Measurements from ENCODE around the gene KDM6A.
"Not testable (repeated sequence)": the region's sequence is repeated elsewhere in the genome, so short reads cannot be mapped to it uniquely, and the experiment has no call there.

Gene KDM6A

DNA sequence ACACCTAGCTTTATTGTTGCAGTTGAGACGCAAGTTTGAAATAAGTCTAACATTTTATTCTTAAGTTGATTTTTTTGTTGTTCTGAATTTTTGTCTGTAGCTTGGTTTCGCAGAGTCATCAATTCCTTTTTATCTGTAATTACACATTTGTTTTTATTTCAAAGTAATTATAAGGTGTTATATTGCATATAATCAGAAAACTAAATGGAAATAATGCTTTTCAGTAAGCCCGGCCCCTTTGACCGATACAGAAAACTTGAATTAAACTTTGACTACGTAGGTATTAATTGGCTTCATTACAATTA is 2.1 kb downstream of the KDM6A start:
- Mint-ChIP-seq H3K4me3 (peak overlapping the region; percentile 97), H3K9me3 (ENCODE audit: low read depth) (no peaks in the 10 kb centered on the region), H3K36me3 (no peaks in the 10 kb centered on the region), H3K27ac (peak overlapping the region; percentile 99), H3K27me3 (no peaks in the 10 kb centered on the region), H3K4me1 (ENCODE audit: low read depth) (peaks cover 32% of the 10 kb centered on the region)

DNA sequence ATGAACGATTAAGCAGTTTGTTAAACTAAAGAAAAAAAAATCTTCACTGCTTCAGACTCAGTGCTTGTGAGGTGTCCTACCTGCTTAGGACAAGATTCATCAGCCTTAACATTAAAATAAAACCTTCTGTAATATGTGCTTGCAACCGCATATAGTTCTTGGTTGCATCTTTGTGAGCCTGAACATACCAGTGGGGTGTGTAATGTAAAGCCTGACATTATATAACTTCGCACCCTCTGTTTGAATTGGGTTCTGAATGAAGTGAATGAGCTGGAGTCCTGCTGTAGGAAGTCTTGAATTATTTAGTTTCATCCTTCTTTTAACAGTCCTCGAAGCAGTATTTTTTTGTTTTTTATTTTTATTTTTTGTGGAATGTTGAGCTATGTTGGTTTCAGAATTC is 3.1 kb downstream of the KDM6A start:
- Mint-ChIP-seq H3K4me3 (peak overlapping the region; percentile 97), H3K36me3 (no peaks in the 10 kb centered on the region), H3K27me3 (no peaks in the 10 kb centered on the region), H3K27ac (no peak overlapping the region), H3K9me3 (ENCODE audit: low read depth) (no peaks in the 10 kb centered on the region), H3K4me1 (ENCODE audit: low read depth) (peaks cover 37% of the 10 kb centered on the region)

DNA sequence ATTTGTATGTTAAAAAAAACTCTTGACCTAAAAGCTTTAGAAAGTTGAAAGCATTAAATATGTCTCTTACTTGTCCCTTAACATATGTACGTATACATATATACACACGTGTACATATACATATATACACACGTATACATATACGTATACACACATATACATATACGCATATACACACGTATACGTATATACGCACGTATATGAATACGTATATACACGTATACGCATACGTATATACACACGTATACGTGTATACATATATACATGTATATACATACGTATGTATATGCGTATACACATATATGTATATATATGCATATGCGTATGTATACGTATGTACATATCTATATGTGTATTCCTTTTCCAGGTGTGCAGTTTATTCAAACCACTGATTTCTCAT is 3.8 kb downstream of the KDM6A start:
- no peaks in the 10 kb centered on the region for H3K36me3 Mint-ChIP-seq
- no peak overlapping the region for H3K27ac Mint-ChIP-seq
- H3K4me3 Mint-ChIP-seq: peak overlapping the region; percentile 44
- H3K4me1 Mint-ChIP-seq (ENCODE audit: low read depth): peaks cover 36% of the 10 kb centered on the region
- no peaks in the 10 kb centered on the region for H3K9me3 Mint-ChIP-seq (ENCODE audit: low read depth)
- H3K27me3 Mint-ChIP-seq: no peaks in the 10 kb centered on the region

DNA sequence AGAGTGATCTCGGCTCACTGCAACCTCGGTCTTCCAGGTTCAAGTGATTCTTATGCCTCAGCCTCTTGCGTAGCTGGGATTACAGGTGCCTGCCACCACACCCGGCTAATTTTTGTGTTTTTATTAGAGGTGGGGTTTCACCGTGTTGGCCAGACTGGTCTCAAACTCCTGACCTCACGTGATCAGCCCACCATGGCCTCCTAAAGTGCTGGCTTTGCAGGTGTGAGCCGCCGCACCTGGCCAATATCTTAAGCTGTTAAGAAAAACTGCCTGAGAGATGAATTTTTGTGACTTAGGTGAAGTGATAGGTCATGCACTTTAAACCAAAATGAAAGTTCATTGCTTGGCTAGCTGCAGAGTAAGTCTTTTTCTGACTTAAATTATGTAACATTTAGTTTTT is 5.8 kb downstream of the KDM6A start:
- Mint-ChIP-seq H3K36me3 (no peaks in the 10 kb centered on the region), H3K4me1 (ENCODE audit: low read depth) (peaks cover 49% of the 10 kb centered on the region), H3K4me3 (no peak overlapping the region), H3K27me3 (no peaks in the 10 kb centered on the region), H3K9me3 (ENCODE audit: low read depth) (no peaks in the 10 kb centered on the region), H3K27ac (no peak overlapping the region)

DNA sequence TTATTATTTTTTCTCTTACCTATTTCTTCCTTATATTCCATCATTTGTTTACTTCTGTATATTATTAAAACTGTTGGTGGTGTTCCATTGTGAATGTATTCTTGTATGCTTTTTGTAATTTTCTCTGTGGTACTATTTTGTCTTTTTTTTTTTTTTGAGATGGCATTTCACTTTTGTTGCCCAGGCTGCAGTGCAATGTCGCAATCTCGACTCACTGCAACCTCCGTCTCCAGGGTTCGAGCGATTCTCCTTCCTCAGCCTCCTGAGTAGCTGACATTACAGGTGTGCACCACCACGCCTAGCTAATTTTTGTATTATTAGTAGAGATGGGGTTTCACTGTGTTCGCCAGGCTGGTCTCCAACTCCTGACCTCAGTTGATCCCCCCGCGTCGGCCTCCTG is 8.6 kb downstream of the KDM6A start:
- Mint-ChIP-seq H3K27me3 (no peaks in the 10 kb centered on the region), H3K9me3 (ENCODE audit: low read depth) (no peaks in the 10 kb centered on the region), H3K4me1 (ENCODE audit: low read depth) (peaks cover 53% of the 10 kb centered on the region), H3K4me3 (peak overlapping the region; percentile 23), H3K36me3 (no peaks in the 10 kb centered on the region), H3K27ac (no peak overlapping the region)

DNA sequence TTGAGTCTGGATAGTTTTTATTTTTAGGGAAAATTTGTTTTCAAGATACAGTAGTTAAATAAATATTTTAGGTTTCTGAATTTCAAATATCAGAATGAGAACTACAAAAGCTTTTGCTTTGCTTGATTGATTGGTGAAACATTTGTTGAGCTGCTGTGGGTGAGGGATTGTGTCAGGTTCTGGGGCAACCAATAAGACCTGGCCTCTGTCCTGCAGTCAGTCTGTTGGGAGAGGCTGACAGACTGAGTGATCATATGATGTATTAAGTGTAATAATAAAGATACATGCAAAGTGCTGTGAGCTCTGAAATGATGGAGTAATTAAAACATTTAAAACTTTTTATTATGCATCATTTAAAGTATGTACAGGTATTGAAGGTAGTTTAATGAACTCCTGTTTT is 9.6 kb downstream of the KDM6A start:
- no peaks in the 10 kb centered on the region for H3K27me3 Mint-ChIP-seq
- peaks cover 51% of the 10 kb centered on the region for H3K4me1 Mint-ChIP-seq (ENCODE audit: low read depth)
- H3K27ac Mint-ChIP-seq: no peak overlapping the region
- no peaks in the 10 kb centered on the region for H3K36me3 Mint-ChIP-seq
- no peak overlapping the region for H3K4me3 Mint-ChIP-seq
- no peaks in the 10 kb centered on the region for H3K9me3 Mint-ChIP-seq (ENCODE audit: low read depth)

DNA sequence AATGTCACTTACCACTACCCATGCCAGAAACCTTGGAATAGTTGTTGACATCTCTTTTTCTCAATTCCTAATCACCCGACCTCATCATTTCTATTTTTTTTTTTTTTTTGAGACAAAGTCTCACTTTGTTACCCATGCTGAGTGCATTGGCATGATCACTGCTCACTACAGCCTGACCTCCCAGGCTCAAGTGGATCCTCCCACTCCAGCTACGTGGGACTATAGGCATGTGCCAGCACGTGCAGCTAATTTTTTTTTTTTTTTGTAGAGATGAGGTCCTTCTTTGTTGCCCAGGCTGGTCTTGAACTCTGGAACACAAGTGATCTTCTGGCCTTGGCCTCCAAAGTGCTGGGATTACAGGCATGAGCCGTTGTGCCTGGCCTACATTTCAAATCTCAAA is 12.0 kb downstream of the KDM6A start:
- Mint-ChIP-seq H3K4me3 (no peak overlapping the region), H3K27ac (no peak overlapping the region), H3K4me1 (ENCODE audit: low read depth) (peaks cover 53% of the 10 kb centered on the region), H3K27me3 (no peaks in the 10 kb centered on the region), H3K9me3 (ENCODE audit: low read depth) (no peaks in the 10 kb centered on the region), H3K36me3 (no peaks in the 10 kb centered on the region)

DNA sequence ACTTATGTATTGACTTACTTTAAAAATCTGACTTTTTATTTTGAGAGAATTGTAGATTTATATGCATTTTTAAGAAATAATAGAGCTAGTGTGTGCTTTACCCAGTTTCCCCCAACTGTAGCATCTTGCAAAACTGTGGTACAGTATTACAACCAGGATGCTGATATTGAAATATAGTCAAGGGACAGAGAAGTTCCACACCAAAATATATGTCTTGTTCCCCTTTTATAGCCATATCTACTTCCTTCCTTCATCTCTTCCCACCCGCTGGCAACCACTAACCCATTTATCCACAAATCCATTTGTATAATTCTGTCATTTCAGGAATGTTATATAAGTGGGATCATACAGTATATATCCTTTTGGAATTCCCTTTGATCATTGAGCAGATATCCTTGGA is 16.8 kb downstream of the KDM6A start:
- peak overlapping the region; percentile 54 for H3K27ac Mint-ChIP-seq

DNA sequence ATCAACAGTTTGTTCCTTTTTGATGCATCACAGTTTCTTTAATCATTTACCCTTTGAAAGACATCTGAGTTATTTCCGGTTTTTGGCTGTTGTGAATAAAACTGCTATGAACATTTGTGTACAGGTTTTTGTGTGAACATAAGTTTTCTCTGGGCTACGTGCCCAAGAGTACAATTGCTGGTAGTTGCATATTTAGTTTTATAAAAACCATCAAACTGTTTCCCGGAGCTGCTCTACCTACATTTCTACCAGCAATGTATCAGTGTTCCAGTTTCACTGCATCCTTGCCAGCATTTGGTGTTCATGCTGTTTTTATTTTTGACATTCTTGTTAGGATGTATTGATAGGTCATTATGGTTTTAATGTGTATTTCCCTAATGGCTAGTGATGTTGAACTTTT is 17.3 kb downstream of the KDM6A start:
- peak overlapping the region; percentile 63 for H3K4me3 Mint-ChIP-seq
- peak overlapping the region; percentile 54 for H3K27ac Mint-ChIP-seq
- no peaks in the 10 kb centered on the region for H3K27me3 Mint-ChIP-seq
- no peaks in the 10 kb centered on the region for H3K36me3 Mint-ChIP-seq
- no peaks in the 10 kb centered on the region for H3K9me3 Mint-ChIP-seq (ENCODE audit: low read depth)
- H3K4me1 Mint-ChIP-seq (ENCODE audit: low read depth): peaks cover 34% of the 10 kb centered on the region

More for the DNA sequence above, 16.8 kb downstream of the KDM6A start:
- Mint-ChIP-seq H3K27me3 (no peaks in the 10 kb centered on the region), H3K9me3 (ENCODE audit: low read depth) (no peaks in the 10 kb centered on the region), H3K36me3 (no peaks in the 10 kb centered on the region), H3K4me3 (peak overlapping the region; percentile 63), H3K4me1 (ENCODE audit: low read depth) (peaks cover 36% of the 10 kb centered on the region)

DNA sequence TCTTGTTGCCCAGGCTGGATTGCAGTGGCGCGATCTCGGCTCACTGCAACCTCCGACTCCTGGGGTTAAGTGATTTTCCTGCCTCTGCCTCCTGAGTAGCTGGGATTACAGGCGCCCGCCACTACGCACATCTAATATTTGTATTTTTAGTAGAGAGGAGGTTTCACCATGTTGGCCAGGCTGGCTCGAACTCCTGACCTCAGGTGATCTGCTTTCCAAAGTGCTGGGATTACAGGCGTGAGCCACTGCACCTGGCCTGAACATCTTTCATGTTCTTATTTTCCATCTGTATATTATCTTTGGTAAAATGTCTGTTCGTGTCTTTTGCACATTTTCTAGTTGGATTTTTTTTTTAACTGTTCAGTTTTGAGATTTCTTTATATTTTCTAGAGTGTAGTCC is 17.7 kb downstream of the KDM6A start:
- not testable (repeated sequence) for H3K27ac Mint-ChIP-seq; H3K4me3 Mint-ChIP-seq; H3K27me3 Mint-ChIP-seq; H3K36me3 Mint-ChIP-seq; H3K9me3 Mint-ChIP-seq (ENCODE audit: low read depth)
- peaks cover 35% of the 10 kb centered on the region for H3K4me1 Mint-ChIP-seq (ENCODE audit: low read depth)

DNA sequence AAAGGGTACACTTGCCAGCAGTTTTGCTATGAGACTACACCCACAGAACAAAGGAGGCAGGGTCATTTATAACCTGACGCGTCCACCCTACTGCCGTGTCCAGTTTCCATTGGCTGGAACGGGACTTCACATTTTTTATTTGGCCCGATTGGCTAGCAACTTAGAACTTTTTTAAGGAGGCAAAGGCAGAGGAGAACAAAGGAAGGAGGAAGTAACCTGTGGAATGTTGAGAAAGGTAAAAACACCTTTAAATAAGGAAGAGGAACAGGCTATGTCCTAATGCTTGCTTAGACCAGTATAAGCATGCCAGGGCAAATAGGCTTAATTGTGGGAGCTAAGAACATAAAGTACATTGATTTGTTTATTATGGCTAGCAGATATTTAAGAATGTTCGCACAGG is 18.7 kb downstream of the KDM6A start:
- no peaks in the 10 kb centered on the region for H3K9me3 Mint-ChIP-seq (ENCODE audit: low read depth)
- H3K4me3 Mint-ChIP-seq: no peak overlapping the region
- no peak overlapping the region for H3K27ac Mint-ChIP-seq
- peaks cover 2% of the 10 kb centered on the region for H3K36me3 Mint-ChIP-seq
- no peaks in the 10 kb centered on the region for H3K27me3 Mint-ChIP-seq
- peaks cover 34% of the 10 kb centered on the region for H3K4me1 Mint-ChIP-seq (ENCODE audit: low read depth)

DNA sequence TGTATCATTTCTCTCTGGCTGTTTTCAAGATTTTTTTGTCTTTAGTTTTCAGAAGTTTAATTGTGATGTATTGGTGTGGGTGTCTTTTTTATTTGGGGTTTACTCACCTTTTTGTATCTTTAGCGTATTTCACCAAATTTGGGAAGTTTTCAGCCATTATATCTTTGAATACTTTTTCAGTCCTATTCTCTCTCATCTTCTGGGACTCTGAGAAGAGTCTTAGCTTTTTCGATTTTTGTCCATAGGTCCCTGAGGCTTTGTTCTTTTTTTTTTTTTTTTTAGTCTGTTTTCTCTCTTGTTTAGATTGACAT is 23.8 kb downstream of the KDM6A start:
- Mint-ChIP-seq H3K36me3 (peaks cover 4% of the 10 kb centered on the region), H3K4me1 (ENCODE audit: low read depth) (peaks cover 36% of the 10 kb centered on the region), H3K9me3 (ENCODE audit: low read depth) (no peaks in the 10 kb centered on the region), H3K4me3 (no peak overlapping the region), H3K27me3 (no peaks in the 10 kb centered on the region), H3K27ac (peak overlapping the region; percentile 16)

DNA sequence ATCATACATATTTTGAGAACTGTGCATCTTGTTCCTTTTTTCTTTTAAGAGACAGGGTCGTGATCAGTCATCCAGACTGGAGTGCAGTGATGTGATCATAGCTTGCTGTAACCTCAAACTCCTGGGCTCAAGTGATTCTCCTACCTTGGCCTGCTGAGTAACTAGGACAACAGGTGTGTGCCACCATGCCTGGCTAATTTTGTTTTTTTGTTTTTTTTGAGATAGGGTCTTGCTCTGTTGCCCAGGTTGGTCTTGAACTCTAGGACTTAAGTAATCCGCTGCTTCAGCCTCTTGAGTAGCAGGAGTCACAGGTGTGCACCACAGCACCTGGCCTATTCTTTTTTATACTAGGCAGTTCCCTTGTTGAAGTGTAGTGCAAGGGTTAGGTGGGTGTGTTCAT is 24.6 kb downstream of the KDM6A start:
- no peak overlapping the region for H3K27ac Mint-ChIP-seq

DNA sequence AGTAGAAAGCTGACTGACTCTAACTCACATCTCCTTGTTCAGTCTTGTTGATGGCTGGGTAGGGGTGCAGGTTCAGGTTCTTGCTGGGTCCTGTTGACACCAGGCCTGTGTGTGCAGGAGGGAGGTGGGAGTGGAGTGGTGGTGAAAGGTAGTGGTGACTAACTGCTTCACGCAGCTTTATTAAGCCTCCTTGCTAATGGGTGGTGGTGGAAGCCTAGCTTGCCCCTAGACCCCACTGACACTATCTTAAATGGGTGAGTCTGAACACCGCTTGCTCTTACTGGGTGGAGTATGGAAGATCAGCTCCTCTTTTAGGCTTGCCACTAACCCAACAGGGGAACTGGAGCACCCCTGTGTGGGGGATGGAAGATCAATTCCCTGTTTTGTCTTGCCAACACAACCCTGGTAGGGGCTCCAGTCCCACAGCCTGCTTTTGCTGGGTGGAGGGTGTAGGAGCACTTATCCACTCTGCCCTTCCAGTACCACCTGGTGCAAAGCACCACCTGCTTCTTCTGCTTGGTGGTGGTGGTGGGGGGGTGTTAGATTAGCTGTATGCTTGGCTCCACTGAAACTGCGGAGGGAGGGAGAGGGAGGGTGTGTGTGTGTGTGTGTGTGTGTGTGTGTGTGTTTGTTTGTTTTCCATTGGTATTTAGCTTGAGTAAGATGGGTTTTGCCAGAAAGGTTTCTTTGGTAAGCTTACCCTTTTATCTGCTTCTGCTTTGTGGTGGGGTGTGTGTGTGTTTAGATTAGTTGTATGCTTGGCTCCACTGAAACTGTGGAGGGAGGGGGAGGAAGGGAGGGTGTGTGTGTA is 25.6 kb downstream of the KDM6A start:
- H3K27ac Mint-ChIP-seq: no peak overlapping the region
- peaks cover 8% of the 10 kb centered on the region for H3K36me3 Mint-ChIP-seq
- peak overlapping the region; percentile 10 for H3K4me3 Mint-ChIP-seq
- H3K27me3 Mint-ChIP-seq: no peaks in the 10 kb centered on the region
- peaks cover 43% of the 10 kb centered on the region for H3K4me1 Mint-ChIP-seq (ENCODE audit: low read depth)
- H3K9me3 Mint-ChIP-seq (ENCODE audit: low read depth): peaks cover 6% of the 10 kb centered on the region

More for the DNA sequence above, 24.6 kb downstream of the KDM6A start:
- Mint-ChIP-seq H3K4me3 (no peak overlapping the region), H3K9me3 (ENCODE audit: low read depth) (no peaks in the 10 kb centered on the region), H3K27me3 (no peaks in the 10 kb centered on the region), H3K36me3 (peaks cover 4% of the 10 kb centered on the region), H3K4me1 (ENCODE audit: low read depth) (peaks cover 36% of the 10 kb centered on the region)

DNA sequence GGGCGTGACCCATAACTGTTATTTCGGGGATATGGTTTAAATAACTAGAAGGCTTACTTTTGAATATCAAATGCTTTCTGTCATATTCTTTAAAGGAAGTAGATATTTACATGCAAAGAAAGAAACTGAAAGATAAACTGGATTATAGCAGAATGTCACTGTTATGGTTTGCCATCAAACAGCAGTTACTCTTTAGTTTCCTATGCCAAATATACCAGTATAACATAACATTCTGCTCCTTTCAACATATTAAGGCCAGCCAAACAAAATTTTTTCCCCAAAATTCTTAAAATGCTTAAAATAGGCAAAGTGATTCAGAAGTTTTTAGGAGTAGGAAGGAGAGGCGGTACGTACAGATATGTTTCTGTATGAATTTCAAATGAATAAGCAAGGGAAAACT is 27.0 kb downstream of the KDM6A start:
- Mint-ChIP-seq H3K4me1 (ENCODE audit: low read depth) (peaks cover 49% of the 10 kb centered on the region), H3K4me3 (peak overlapping the region; percentile 51), H3K9me3 (ENCODE audit: low read depth) (peaks cover 6% of the 10 kb centered on the region), H3K36me3 (peaks cover 8% of the 10 kb centered on the region), H3K27ac (peak overlapping the region; percentile 50), H3K27me3 (no peaks in the 10 kb centered on the region)

DNA sequence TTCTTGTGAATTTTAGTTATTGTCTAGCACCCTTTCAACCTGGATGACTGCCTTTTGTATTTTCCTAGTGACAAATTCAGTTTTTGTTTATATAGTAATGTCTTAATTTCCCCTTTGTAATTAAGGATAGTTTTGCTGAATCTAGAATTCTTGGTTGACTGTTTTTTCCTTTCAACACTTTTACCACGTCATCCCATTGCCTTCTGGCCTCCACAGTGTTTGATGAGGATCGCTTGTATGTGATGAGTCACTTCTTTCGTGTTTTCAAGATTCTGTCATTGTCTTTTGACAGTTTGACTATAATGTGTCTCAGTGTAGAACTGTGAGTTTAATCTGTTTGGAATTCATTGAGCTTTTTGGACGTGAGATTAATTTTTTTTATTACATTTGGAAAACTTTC is 30.1 kb downstream of the KDM6A start:
- Mint-ChIP-seq H3K4me3 (peak overlapping the region; percentile 17), H3K27ac (peak overlapping the region; percentile 18), H3K36me3 (peaks cover 5% of the 10 kb centered on the region), H3K9me3 (ENCODE audit: low read depth) (peaks cover 6% of the 10 kb centered on the region), H3K4me1 (ENCODE audit: low read depth) (peaks cover 63% of the 10 kb centered on the region), H3K27me3 (no peaks in the 10 kb centered on the region)

Measured in activated naive CD8-positive, alpha-beta T cell (primary cell).